ENCODE measurements around the gene MYADML2.
"Not testable (repeated sequence)": the region's sequence is repeated elsewhere in the genome, so short reads cannot be mapped to it uniquely, and the experiment has no call there.

MYADML2 gene, protein sequence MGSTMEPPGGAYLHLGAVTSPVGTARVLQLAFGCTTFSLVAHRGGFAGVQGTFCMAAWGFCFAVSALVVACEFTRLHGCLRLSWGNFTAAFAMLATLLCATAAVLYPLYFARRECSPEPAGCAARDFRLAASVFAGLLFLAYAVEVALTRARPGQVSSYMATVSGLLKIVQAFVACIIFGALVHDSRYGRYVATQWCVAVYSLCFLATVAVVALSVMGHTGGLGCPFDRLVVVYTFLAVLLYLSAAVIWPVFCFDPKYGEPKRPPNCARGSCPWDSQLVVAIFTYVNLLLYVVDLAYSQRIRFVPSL

DNA sequence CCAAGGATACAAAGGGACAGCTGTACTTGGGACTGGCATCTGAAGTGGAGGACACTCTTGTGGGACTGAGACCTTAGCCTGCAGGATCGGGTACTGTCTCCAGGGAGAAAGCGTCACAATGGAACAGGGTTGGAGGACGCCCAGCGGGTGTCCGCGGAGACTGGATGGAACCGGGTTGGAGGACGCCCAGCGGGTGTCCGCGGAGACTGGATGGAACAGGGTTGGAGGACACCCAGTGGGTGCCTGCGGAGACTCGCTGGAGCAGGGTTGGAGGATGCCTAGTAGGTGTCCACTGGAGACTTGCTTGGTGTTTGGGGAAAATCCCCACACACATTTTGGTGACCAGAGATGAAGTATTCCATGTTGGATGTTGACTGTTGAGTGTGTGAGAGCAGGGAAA, at the start of gene MYADML2:
Gene MYADML2 (minus strand): TSS at position 45 of the 400 bp plus-strand sequence. CDS start 5,492 bp downstream, outside the sequence.
- DNase-seq: no peak

DNA sequence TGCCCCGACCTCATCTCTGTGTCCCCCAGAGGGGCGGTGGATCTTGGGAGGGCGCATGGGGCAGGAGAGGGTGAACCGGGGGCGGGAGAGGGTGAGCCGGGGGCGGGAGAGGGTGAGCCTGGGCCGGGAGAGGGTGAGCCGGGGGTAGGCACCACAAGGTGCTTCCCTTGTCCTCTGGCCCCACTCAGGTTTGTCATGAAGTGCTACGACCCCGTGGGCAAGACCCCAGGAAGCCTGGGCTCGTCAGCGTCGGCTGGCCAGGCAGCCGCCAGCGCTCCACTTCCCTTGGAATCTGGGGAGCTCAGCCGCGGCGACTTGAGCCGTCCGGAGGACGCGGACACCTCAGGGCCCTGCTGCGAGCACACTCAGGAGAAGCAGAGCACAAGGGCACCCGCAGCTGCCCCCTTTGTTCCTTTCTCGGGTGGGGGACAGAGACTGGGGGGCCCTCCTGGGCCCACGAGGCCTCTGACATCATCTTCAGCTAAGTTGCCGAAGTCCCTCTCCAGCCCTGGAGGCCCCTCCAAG, 49.3 kb upstream of the MYADML2 start:
- no peak for DNase-seq

DNA sequence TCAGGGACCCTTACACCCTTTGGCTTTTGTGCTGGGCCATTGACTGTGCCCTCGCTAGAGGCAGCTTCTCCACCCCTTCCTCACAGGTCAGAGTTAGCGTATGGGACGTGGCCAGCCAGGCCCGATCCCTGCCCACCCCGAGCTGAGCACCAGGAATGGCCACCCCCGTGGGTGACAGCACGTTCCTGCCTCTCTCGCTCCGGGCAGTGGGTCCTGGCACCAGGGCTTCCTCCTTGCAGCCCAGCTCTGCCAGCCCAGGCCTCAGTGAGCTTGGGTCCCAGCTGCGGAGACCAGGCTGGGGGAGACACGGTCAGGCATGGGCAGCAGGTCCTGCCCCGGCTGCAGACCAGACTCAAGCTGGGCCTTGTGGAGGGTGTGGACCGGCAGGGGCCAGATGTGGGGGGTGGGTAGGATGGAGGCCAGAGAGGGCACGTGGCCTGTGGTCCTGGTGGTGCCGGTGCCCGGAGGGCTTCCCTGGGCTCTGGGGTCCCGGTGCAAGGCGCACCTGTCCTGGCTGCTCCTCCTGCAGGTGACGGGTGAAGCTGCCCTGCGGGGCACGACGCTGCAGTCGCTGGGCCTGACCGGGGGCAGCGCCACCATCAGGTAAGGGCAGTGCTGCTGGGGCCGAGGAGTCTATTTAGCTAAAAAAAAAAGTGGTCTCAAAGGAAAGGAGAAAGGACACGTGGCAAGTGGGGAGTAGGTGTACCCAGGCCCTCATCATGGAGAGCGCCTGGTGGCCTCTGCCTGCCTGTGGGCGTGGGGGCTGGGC, 48.6 kb upstream of the MYADML2 start:
- DNase-seq: no peak

DNA sequence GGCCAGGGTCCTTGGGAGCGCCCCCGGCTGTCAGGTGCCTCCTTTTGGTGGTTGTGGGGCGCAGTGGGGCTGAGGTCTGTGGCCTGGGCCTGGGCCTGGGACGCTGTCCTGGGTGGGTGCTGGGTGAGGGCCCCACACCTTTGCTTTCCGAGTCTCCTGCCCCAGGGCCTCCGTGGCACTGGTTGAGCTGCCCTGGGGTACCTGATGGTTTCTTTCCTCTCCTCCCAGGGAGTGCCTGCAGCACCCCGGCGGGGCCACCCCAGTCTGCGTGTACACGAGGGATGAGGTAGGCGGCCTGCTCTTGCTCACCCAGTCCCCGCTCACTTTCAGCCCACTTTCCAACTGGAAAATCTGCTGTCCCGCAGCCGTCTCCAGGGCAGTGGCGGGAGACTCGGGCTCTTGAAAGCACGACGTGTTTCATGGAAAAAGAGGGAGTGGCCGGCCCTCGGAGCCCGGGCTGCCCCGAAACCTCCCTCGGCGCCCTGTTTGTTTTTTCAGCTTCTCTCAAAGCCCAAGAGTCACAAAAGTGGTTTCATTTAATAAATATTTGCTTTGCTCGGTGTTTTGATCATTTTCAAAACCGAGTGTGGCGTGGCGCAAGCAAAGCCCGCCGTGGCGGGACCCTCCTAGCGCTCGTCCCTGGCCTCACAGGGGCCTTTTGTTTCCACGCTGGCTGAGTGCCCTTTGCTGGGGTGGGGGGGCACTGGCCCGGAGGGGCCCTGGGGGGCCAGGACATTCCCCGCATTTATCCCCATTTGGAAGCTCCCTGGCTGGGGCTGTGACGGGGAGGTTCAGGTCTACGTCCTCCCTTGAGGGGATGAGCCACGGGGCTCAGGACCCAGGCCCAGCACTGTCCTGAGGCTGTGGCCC, 47.8 kb upstream of the MYADML2 start:
- DNase-seq: no peak

DNA sequence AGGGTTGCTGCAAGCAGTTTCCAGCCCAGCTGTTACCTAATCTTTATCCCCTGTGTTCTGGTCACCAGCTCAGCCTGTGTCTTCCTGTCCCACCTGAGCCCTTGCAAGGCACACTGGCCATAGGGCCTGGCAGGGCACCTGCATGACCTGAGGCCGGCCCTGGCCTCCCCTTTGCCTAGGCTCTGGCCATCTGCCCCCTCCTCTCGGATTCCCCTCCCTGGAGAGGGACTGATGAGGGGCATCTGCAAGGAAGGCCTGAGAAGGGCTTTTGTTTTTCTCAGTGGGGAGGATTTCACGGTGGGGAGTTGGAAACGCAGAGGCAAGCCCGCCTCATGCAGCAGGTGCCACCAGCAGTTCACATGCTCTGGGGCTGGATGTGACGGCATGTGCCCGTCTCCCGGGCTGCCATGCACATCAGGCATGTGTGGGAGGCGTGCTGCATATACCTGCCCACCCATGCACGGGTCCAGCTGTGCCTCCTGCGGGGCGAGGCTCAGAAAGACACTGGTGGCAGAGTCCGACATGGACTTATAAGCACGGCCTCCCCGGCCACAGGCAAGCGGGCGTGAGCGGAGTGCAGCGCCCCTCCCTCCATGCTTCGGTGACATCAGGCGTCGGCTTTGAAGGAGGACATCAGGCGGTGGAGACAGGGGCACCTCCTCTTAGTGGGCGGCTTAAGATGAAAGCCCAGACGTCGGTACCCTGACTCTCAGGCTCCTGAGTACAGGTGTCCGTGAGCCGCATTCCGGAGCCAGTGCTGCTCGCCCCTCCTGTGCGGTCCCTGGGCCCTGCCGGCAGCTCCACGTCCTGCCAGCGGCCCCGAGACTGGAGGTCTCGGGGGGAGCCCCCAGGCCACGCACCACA, 46.9 kb upstream of the MYADML2 start:
- no peak for DNase-seq

DNA sequence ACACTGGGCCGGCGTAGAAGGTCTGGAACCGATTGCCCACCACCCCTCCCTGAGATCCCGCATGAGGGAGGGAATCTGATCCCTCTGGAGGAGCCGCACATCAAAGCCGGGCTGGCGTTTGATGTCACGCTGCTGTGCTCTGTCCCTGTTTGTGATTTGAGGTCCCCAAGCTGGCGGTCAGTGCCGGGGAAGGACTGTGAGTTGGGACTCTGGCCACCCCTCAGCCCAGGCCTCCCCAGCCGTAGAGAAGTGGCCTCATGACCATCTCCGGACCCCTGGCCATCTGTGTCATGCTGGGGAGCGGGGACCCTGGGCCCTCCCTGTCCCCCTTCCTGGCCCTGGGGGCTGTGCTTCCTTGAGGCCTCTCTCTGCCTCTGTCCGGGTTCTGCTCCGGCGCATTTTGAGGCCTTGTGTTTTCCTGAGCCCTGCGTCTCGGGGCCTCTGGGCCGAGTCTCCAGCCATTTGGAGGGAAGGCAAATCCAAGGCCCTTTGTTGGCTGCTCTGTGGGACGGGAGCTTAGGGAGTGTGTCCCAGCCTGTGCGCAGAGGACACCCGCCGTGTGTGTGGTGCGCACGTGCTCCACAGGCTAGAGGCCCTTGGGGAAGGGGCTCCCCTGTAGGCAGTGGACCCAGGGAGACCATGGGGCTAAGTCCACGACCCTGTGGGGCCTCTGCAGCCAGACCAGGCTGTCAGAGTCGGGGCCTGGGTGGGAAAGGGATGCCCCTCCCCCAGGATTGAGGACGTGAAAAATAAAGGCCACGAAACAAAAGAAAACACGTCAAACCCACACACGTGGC, 45.5 kb upstream of the MYADML2 start:
- no peak for DNase-seq

DNA sequence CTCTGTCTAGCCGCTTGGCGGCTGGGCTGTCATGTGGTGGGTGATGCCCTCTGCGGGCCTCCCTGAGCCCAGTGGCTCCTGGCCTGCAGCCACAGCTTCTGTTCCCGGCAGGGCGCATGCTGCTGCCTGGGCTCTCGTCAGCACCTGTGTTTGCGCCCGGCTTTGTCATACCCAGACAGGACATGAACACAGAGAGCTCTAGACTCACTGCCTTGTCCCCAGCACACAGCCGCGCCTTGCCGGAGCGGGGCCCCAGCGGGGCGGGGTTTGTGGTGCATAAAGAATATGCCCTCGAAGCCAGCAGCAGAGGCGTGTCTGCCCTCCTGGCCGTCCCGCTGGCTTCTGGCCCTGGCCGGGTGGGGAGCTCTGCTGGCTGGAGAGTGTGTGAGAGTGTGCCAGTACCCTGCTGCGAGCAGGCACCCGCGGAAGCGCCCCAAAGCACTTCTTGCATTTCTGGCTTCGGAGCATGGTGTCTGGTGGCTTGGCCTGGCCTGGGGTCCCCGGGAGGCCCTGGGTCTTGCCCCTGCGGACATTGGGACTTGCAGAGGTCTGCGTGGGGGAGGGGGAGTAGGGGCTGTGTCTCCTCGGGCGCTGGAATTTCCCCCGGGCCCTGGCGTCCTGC, 44.8 kb upstream of the MYADML2 start:
- DNase-seq: peak; percentile 64

DNA sequence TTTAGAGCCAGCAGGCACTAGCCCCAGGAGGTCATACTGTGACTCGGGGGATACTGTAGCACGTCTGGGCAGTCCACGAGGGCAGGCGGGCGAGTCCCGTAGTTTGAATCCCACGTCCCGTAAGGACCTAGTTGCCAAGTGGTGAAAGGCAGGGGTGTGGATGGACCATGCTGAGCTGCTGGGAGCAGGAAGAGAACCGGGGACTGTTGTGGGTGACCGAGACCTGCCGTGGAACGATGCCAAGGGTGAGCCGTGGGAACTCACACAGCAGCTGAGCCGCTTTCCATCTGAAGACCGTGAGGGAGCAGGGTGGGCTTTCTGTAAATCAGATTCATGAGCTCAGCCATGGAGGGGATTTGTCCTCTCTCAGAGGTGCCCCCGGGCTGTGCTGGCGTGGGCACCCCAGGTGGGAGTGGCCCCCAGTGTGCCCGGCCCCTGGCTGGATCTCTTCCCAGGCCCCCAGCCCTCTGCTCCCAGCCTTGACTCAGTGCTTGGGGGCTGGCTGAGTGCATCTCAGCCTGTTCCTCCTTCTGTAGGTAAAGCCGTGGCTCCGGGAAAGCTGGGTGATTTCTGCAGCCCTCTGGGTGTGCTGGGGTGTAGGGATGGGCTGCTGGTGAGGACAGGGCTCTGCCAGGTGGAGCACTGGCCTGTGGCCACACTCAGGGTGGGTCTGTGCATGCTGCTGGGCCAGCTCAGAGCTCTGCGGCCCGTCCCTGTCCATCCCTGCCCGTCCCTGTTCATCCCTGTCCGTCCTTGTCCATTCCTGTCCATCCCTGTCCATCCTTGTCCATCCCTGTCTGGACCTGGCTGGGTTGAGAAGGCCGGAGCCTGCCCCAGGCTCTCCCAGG, 44.0 kb upstream of the MYADML2 start:
- no peak for DNase-seq

DNA sequence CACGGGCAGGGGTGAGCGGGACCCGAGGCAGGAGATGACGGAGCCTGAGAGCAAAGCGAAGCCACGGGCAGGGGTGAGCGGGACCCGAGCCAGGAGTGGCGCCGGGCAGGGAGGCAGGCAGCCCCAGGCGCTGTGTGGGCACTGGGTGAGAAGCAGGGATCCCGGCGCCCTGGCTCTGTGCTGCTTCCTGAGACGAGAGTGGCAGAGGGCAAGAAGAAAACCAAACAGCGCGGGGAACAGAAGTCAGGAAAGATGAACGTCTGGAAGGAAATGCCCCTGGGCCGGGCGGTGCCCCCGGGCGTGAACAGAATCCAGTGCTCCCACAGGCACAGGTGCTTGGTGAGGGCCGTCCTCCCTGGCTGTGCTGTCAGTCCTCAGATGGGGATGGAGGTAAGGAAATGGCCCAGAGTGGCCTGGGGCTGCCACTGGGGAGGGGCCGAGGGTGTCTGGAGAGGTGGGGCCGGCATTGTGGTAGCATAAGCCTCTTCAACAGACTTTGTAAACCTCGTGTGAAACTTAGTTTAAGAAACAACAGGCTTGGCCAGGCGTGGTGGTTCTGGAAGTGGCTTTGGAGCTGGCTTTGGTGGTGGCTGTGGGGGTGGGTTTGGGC, 40.2 kb upstream of the MYADML2 start:
- DNase-seq: no peak

DNA sequence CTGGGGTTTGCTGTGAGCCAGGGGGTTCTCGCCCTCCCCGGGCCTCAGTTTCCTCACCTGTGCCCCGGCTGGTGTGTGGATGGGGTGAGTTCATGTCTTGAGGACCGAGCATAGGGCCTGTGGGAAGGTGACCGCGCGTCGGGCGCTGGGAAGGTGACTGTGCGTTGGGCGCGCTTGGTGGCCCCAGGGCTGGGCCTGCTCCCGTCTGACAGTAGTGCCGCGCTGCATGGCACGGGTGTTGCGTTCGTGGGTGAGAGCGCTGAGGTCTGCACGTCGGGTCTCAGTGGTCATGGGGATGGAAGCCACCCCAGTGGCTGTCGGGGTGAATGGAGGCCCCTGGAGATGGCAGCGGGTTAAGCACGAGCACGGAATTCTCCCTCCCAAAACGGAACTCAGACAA, 39.6 kb upstream of the MYADML2 start:
- no peak for DNase-seq

DNA sequence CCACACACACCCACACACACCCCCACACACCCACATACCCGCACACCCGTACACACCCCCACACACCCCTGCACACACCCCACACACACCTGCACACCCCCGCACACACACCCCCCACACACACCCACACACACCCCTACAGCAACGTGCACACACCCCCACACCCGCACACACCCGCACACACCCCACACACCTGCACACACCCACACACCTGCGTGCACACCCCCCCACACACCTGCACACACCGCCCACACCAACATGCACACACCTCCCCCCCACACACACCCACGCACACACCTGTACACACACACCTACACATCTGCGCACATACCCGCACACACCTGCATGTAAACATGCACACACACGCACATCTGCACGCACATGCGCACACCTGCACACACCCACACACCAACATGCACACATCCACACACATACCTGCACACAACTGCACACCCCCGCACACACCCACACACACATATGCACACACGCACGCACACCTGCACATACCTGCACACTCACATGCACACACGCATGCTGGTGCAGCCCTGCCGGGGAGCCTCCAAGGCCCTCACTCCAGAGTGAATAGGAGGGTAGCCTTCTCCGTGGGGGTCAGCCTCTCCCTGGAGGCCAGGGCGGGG, 37.9 kb upstream of the MYADML2 start:
- no peak for DNase-seq

DNA sequence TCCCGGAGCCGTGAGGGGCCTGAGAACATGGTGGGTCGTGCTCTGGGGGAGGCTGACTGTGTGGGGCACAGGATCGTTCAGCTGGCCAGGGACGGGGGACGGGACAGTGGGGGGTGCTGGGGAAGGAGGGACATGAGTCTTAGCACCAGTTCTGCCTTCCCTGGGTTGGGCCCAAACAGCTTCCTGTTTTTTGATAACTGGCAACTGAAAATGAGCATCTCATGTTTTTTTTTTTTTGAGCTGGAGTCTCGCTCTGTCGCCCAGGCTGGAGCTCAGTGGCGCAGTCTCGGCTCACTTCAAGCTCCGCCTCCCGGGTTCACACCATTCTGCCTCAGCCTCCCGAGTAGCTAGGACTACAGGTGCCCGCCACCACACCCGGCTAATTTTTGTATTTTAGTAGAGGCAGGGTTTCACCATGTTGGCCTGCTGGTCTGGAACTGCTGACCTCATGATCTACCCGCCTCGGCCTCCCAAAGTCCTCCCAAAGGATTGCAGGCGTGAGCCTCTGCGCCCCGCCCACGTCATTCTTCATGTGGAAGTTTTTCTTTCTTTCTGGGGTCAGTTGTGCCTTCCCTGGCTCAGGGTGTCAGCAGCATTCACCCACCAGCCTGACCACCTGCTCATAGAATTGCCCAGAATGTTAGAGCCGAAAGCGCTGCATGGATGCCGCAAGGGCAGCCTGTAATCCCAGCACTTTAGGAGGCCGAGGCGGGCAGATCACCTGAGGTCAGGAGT, 36.8 kb upstream of the MYADML2 start:
- DNase-seq: peak; percentile 47

DNA sequence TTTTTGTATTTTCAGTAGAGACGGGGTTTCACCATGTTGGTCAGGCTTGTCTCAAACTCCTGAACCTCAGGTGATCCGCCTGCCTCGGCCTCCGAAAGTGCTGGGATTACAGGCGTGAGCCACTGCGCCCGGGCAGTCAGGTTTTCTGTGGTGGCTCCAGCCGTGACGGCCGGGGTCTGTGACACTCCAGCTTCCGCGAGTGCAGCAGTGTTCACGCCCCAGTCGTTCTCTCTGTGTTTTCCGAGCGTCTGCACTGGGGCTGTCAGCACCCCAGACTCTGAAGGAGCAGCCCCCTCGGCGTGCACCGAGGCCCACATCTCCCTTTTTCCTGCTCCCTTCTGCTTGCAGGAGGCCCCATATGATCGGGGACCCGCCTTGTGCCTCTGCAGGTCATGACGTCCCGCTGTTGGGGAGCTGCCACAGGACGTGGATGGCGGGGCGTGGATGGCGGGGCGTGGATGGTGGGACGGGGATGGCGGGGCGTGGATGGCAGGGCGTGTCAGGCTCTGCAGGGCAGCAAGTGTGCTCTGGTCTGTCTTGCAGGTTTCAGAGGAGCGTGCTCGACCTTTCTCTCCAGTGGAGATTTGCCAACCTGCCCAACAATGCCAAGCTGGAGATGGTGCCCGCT, 36.1 kb upstream of the MYADML2 start:
- DNase-seq: no peak

DNA sequence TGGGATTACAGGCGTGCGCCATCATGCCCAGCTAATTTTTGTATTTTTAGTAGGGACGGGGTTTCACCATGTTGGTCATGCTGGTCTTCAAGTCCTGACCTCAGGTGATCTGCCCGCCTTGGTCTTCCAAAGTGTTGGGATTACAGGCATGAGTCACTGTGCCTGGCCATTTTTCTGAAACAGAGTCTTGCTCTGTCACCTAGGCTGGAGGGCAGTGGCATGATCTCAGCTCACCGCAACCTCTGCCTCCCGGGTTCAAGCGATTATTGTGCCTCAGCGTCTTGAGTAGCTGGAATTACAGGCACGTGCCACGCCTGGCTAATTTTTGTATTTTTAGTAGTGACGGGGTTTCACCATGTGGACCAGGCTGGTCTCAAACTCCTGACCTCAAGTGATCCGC, 34.5 kb upstream of the MYADML2 start:
- not testable (repeated sequence) for DNase-seq

DNA sequence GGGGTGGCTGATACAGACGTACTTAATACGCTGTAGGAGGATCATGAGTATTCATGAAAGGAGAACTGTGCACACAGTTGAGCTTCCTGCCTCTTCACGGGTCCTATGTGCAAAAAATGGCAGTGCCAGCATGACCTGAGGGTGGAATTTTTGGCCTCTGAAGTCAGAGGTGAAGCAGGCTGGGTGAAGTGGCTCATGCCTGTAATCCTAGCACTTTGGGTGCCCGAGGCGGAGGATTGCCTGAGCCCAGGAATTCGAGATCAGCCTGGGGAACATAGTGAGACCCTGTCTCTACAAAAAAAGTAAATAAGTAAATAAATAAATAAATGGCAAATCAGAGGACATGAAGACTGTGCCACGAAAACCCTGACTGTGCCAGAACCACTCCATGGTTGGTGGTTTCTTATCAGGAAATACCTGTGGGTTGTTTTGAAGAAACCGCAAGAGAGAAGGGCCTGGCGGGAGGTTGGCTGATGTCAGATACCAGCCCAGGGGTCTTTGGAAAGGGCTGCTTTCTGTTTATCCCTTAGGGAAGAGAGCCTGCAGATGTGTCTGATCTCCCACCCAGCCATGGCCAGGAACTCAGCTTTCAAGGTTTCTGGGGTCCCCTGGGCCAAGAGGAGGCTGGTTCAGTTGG, 33.8 kb upstream of the MYADML2 start:
- DNase-seq: peak; percentile 78

DNA sequence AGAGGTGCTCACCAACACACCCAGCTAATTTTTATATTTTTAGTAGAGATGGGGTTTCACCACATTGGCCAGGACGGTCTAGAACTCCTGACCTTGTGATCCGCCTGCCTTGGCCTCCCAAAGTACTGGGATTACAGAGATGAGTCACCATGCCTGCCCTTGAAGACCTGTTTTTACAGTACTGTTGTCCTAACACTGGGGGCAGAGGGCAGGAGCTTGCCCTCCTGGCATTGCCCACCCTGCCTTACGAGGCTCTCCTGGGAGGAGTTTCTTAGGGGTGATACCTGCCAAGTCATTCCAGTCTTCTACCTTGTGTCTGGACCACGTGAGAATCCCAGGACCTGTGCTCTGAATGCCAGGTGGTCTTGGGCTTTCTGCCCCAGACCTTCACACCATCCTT, 33.1 kb upstream of the MYADML2 start:
- no peak for DNase-seq

All from hematopoietic multipotent progenitor cell treated with erythropoietin and hydrocortisone succinate and interleukin-3 and kit ligand, for 4 days (in vitro differentiated cells).